A549 treated with DMSO at 1 μM for 4 hours (cell line): Measurements from ENCODE around the gene CLEC2L. TPM values are rescaled to one million over a fixed set of nuclear protein-coding genes. Genes with fewer than 3 reads are reported as not detected.

Experiments used
- total RNA-seq: library from RNA; stranded (reverse); fragments of 200-300 nt; extraction: Qiagen RNA extraction; gene quantifications from 5 replicates; pipeline ENCODE4 v1.2.3, GENCODE V29; 2022; ENCODE audit warnings: low read depth

The CLEC2L gene
- 0.08 to 0.09 TPM in 2 of 5 replicates, not detected in the others for total RNA-seq

DNA sequence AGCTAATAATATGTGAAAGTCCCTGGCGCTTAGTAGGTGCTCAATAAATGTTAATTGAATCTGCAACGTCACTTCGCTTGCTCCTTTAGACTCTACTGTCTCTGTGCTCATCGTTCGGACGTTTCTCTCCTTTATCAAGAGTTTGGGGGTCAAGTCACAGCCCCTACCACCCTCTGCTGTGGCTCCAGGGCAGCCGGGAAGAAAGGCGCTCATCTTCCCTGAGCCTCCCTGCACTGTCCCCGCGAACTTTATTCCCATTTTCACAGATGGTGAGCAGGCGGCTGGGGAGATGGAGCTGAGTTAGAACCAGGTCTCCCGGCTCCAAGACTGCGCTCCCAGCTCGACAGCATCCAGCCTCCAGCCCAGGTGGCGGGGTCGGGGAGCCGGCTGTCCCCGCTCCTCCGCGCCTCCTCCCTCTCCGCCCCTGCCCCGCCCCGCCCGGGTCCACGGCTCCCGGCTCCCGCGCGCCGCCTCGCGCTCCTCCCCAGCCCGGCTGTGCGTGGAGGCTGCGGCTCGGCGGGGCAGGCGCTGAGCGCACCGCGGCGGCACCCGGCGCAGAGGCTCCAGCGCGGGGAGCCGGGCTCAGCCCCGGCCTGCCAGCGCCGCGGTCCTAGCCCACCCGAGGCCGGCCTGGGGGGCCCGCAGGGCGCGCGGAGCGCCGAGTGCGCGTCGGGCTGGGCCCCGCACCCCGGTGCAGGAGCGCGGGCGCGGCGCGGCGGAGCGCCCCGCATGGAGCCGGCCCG, at the start of gene CLEC2L:
CLEC2L (plus strand) TSS at position 487 of the 743 bp plus-strand sequence; CDS start at position 730, 243 bp downstream.

Other genes starting within 250 kb of the CLEC2L start
- gene FMC1, start 182.3 kb upstream of the CLEC2L start, total RNA-seq, result 16.6 to 34.7 TPM (median 32.2 TPM) in 5 replicates
- gene LUC7L2, start 163.8 kb upstream of the CLEC2L start, total RNA-seq, result 34.7 to 46.5 TPM (median 44.1 TPM) in 5 replicates
- gene KLRG2, start 40.0 kb upstream of the CLEC2L start, total RNA-seq, result 0.64 to 0.91 TPM (median 0.87 TPM) in 5 replicates